ENCODE results near the gene RAP1GAP2. TPM values are rescaled to one million over a fixed set of nuclear protein-coding genes. Genes with fewer than 3 reads are reported as not detected.

RAP1GAP2 gene
- polyA plus RNA-seq, 1 donor from 2014 or later = 3.9 TPM

- Mint-ChIP-seq H3K4me3 (peak overlapping the region; percentile 79 to 95 (median 91)), H3K9me3 (no peaks in the 10 kb centered on the region), H3K27me3 (no peaks in the 10 kb centered on the region), H3K27ac (peak overlapping the region; percentile 97 to 99 (median 97)), H3K4me1 (peaks cover 28 to 32% (median 32%) of the 10 kb centered on the region in 3 donors), H3K36me3 (peaks cover 8% of the 10 kb centered on the region)
These were observed 207.3 kb downstream of the RAP1GAP2 start for GRCh38 chr17:3003296-3004149.

- no peaks in the 10 kb centered on the region for H3K9me3 Mint-ChIP-seq
- H3K27ac Mint-ChIP-seq = peak overlapping the region; percentile 97 to 99 (median 97)
- peaks cover 28 to 32% (median 30%) of the 10 kb centered on the region in 3 donors for H3K4me1 Mint-ChIP-seq
- peaks cover 8% of the 10 kb centered on the region for H3K36me3 Mint-ChIP-seq
- peak overlapping the region; percentile 79 to 95 (median 91) for H3K4me3 Mint-ChIP-seq
- H3K27me3 Mint-ChIP-seq = no peaks in the 10 kb centered on the region
These were observed 208.0 kb downstream of the RAP1GAP2 start for GRCh38 chr17:3004150-3004801.

GRCh38 chr17:3004925-3005324 lies 208.7 kb downstream of the RAP1GAP2 start:
- peaks cover 28 to 32% (median 30%) of the 10 kb centered on the region in 3 donors for H3K4me1 Mint-ChIP-seq
- H3K9me3 Mint-ChIP-seq = no peaks in the 10 kb centered on the region
- peaks cover 9% of the 10 kb centered on the region for H3K36me3 Mint-ChIP-seq
- peak overlapping the region; percentile 79 to 95 (median 88) for H3K4me3 Mint-ChIP-seq
- H3K27ac Mint-ChIP-seq = peak overlapping the region; percentile 97 to 99 (median 97)
- no peaks in the 10 kb centered on the region for H3K27me3 Mint-ChIP-seq

- H3K4me1 Mint-ChIP-seq = peaks cover 28 to 32% (median 30%) of the 10 kb centered on the region in 3 donors
- no peaks in the 10 kb centered on the region for H3K27me3 Mint-ChIP-seq
- no peaks in the 10 kb centered on the region for H3K9me3 Mint-ChIP-seq
- H3K36me3 Mint-ChIP-seq = peaks cover 12% of the 10 kb centered on the region
- H3K4me3 Mint-ChIP-seq = no peak overlapping the region
- H3K27ac Mint-ChIP-seq = peak overlapping the region in 1 of 3 donors; percentile 97
These were observed 209.5 kb downstream of the RAP1GAP2 start for GRCh38 chr17:3005696-3006095.

- Mint-ChIP-seq H3K27ac (peak overlapping the region in 1 of 3 donors; percentile 44), H3K36me3 (peaks cover 12% of the 10 kb centered on the region), H3K4me3 (peak overlapping the region in 1 of 4 donors; percentile 10), H3K9me3 (no peaks in the 10 kb centered on the region), H3K27me3 (no peaks in the 10 kb centered on the region), H3K4me1 (peaks cover 26 to 30% (median 30%) of the 10 kb centered on the region in 3 donors)
These were observed 210.6 kb downstream of the RAP1GAP2 start for GRCh38 chr17:3006801-3007200.

- Mint-ChIP-seq H3K36me3 (peaks cover 12% of the 10 kb centered on the region), H3K27ac (peak overlapping the region in 1 of 3 donors; percentile 44)
These were observed 211.4 kb downstream of the RAP1GAP2 start for GRCh38 chr17:3007651-3008121.

GRCh38 chr17:3008336-3009288 lies 212.4 kb downstream of the RAP1GAP2 start:
- Mint-ChIP-seq H3K36me3 (peaks cover 12% of the 10 kb centered on the region), H3K4me1 (peaks cover 12 to 15% (median 15%) of the 10 kb centered on the region in 3 donors), H3K27ac (peak overlapping the region in 1 of 3 donors; percentile 51), H3K4me3 (no peak overlapping the region), H3K9me3 (no peaks in the 10 kb centered on the region), H3K27me3 (no peaks in the 10 kb centered on the region)

More at GRCh38 chr17:3007651-3008121, 211.4 kb downstream of the RAP1GAP2 start:
- peaks cover 20 to 23% (median 21%) of the 10 kb centered on the region in 3 donors for H3K4me1 Mint-ChIP-seq
- H3K4me3 Mint-ChIP-seq = peak overlapping the region in 2 of 4 donors; percentile 10 to 80
- no peaks in the 10 kb centered on the region for H3K27me3 Mint-ChIP-seq
- no peaks in the 10 kb centered on the region for H3K9me3 Mint-ChIP-seq

- no peaks in the 10 kb centered on the region for H3K9me3 Mint-ChIP-seq
- H3K27me3 Mint-ChIP-seq = no peaks in the 10 kb centered on the region
- H3K27ac Mint-ChIP-seq = peak overlapping the region in 1 of 3 donors; percentile 51
- no peak overlapping the region for H3K4me3 Mint-ChIP-seq
- peaks cover 16% of the 10 kb centered on the region for H3K36me3 Mint-ChIP-seq
- H3K4me1 Mint-ChIP-seq = peaks cover 9 to 12% (median 9%) of the 10 kb centered on the region in 3 donors
These were observed 213.2 kb downstream of the RAP1GAP2 start for GRCh38 chr17:3009411-3009920.

GRCh38 chr17:3011891-3012290 lies 215.7 kb downstream of the RAP1GAP2 start:
- no peak overlapping the region for H3K4me3 Mint-ChIP-seq
- peaks cover 19% of the 10 kb centered on the region for H3K36me3 Mint-ChIP-seq
- no peaks in the 10 kb centered on the region for H3K27me3 Mint-ChIP-seq
- peaks cover 0 to 7% (median 4%) of the 10 kb centered on the region in 3 donors for H3K4me1 Mint-ChIP-seq
- no peak overlapping the region for H3K27ac Mint-ChIP-seq
- H3K9me3 Mint-ChIP-seq = no peaks in the 10 kb centered on the region

GRCh38 chr17:3012926-3013581 lies 216.8 kb downstream of the RAP1GAP2 start:
- H3K9me3 Mint-ChIP-seq = no peaks in the 10 kb centered on the region
- peak overlapping the region in 1 of 4 donors; percentile 69 for H3K4me3 Mint-ChIP-seq
- H3K27ac Mint-ChIP-seq = peak overlapping the region in 1 of 3 donors; percentile 81
- H3K27me3 Mint-ChIP-seq = no peaks in the 10 kb centered on the region
- H3K4me1 Mint-ChIP-seq = peaks cover 0 to 4% (median 4%) of the 10 kb centered on the region in 3 donors
- H3K36me3 Mint-ChIP-seq = peaks cover 15% of the 10 kb centered on the region

- no peak overlapping the region for H3K27ac Mint-ChIP-seq
- H3K4me1 Mint-ChIP-seq = peaks cover 0 to 4% (median 4%) of the 10 kb centered on the region in 3 donors
- H3K9me3 Mint-ChIP-seq = no peaks in the 10 kb centered on the region
- H3K27me3 Mint-ChIP-seq = no peaks in the 10 kb centered on the region
- H3K4me3 Mint-ChIP-seq = no peak overlapping the region
- H3K36me3 Mint-ChIP-seq = peaks cover 13% of the 10 kb centered on the region
These were observed 219.7 kb downstream of the RAP1GAP2 start for GRCh38 chr17:3015890-3016289.

- no peak overlapping the region for H3K4me3 Mint-ChIP-seq
- H3K27ac Mint-ChIP-seq = peak overlapping the region in 1 of 3 donors; percentile 62
- H3K36me3 Mint-ChIP-seq = peaks cover 25% of the 10 kb centered on the region
- H3K27me3 Mint-ChIP-seq = no peaks in the 10 kb centered on the region
- peaks cover 0 to under 1% (median 0%) of the 10 kb centered on the region in 3 donors for H3K4me1 Mint-ChIP-seq
- peaks cover 4 to 9% (median 6%) of the 10 kb centered on the region in 3 donors for H3K9me3 Mint-ChIP-seq
These were observed 221.7 kb downstream of the RAP1GAP2 start for GRCh38 chr17:3017936-3018335.

- H3K4me3 Mint-ChIP-seq = no peak overlapping the region
- peaks cover 30% of the 10 kb centered on the region for H3K36me3 Mint-ChIP-seq
- H3K27me3 Mint-ChIP-seq = no peaks in the 10 kb centered on the region
- H3K9me3 Mint-ChIP-seq = peaks cover 6 to 13% (median 9%) of the 10 kb centered on the region in 3 donors
- no peak overlapping the region for H3K27ac Mint-ChIP-seq
- H3K4me1 Mint-ChIP-seq = no peaks in the 10 kb centered on the region
These were observed 223.5 kb downstream of the RAP1GAP2 start for GRCh38 chr17:3019761-3020160.
